Stimulated activated CD4-positive, alpha-beta T cell treated with anti-CD3 and anti-CD28 coated beads, TNF-alpha, amount 100 ng/mL, for 4 hours (primary cell): ENCODE results near the gene NEIL1.
"Not testable (repeated sequence)": the region's sequence is repeated elsewhere in the genome, so short reads cannot be mapped to it uniquely, and the experiment has no call there.

ENCODE experiments used
- DNase-seq, 3 experiments: peaks; one replicate each; pipeline ENCODE4 v3.0.0-alpha.2; 2020; ENCODE audit warnings: low read depth in 3 of 3

The NEIL1 gene

GRCh38 chr15:75346796-75347221, at the start of gene NEIL1:
Gene NEIL1, plus strand, starts transcription at chr15:75347039. Its CDS starts 1,867 bp downstream, at chr15:75348906.
- no peak for DNase-seq

GRCh38 chr15:75298541-75299310, 48.1 kb upstream of the NEIL1 start:
- not testable (repeated sequence) for DNase-seq

GRCh38 chr15:75299311-75299688, 47.5 kb upstream of the NEIL1 start:
- DNase-seq, result peak; percentile 35 to 42 (median 40)

DNA sequence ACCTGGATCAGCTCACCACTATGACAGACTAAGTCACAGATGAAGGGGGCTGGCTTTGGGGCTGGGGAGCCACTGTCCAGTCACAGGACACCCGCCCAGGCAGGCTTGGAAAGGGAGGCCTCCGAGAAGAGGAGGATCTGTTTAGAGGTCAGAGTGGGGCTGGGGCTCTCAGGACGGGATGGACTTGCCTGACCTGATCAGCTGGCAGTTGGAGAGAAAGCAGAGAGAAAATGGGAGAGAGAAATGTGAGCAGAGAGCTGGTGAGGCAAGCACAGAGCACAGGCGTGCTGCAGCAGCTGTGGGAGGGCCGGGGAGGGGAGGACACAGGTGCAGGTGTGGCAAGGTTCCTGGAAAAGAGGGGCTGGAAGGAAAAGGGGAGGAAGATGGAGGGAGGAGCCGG, 46.8 kb upstream of the NEIL1 start:
- not testable (repeated sequence) for DNase-seq

GRCh38 chr15:75302318-75302717, 44.5 kb upstream of the NEIL1 start:
- DNase-seq, result no peak

GRCh38 chr15:75302753-75303152, 44.1 kb upstream of the NEIL1 start:
- DNase-seq, result not testable (repeated sequence)

DNA sequence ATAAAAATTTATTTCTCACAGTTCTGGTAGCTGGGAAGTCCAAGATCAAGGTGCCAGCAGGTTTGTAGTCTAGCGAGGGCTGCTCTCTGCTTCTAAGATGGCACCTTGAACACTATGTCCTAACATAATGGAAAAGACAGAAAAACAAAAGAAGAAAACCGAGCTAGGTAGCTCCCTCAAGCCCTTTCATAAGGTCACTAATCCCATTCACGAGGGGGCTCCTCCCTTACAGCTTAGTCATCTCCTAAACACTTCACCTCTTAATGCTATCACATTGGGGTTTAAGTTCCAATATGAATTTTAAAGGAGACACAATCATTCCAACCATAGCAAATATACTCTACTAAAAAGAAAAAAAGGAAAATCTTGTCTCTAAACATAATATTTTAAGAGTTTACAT, 40.7 kb upstream of the NEIL1 start:
- DNase-seq, result no peak

DNA sequence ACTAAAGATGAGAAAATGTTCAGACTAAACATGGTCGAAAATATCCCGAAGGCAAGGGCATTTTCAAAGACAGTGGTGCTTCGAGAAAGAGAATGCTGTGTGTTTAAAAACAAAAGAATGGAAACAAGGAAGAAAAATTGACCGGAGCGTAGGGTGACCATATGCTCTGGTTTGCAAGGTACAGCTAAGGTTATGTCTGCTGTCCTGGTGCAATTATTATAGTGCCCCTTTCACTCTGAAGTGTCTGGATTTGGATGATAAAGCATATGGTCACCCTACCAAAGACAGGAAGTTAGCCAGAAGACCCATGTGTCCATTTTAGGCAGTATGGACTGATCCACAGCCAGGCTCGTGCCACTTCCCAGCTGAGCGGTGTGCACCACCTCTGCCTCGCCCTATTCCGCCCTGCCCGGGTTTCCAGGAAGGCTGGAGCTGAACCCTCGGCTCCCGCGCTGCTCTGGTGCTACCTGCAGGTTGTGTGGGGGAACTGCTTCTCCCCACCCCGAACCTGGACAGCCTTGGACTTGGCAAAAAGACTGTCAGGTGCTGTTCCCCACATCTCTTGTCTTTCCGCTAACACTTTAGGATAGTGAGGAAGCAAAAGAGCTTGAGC, 39.0 kb upstream of the NEIL1 start:
- no peak for DNase-seq

DNA sequence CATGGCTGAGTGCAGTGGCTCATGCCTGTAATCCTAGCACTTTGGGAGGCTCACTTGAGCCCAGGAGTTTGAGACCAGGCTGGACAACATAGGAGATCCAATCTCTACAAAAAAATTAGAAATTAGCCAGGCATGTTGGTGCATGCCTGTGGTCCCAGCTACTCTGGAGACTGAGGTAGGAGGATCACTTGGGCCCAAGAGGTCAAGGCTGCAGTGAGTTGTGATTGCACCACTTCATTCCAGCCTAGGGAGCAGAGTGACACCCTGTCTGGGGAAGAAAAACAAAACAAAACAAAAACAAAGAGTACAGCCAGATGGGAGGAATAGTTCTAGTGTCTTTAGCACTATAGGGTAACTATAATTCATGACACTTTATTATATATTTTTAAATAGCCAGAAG, 37.1 kb upstream of the NEIL1 start:
- no peak for DNase-seq

GRCh38 chr15:75312548-75312947, 34.3 kb upstream of the NEIL1 start:
- not testable (repeated sequence) for DNase-seq

- DNase-seq, result no peak
Observed at GRCh38 chr15:75313116-75313845, 33.6 kb upstream of the NEIL1 start.

DNA sequence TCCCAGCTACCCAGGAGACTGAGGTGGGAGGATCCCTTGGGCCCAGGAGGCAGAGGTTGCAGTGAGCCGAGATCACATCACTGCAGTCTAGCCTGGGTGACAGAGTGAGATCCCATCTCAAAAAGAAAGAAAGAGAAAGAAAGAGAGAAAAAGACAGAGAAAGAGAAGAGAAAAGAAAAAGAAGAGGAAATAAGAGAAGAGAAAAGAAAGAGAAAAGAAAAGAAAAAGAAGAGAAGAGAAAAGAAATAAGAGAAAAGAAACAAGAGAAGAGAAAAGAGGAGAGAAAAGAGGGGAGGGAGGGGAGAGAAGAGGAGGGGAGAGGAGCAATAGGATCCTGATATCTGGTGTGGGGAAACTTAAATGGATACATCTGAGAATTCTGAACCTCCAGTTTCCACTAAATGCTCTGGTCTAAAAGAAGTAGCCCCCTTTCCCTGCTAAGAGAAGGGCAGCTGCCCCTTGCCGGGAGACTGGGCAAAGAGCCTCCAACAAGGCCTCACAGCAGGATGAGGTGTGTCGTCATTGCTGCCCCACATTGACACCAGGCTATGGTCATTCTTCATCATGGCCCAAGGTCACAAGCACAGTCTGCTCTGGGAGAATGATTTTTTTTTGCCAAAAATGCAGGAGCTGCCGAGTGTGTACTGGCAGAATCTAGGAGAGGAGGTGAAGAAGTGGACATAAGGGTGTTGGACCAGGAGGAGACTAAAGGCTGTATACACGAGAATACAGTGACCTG, 32.1 kb upstream of the NEIL1 start:
- DNase-seq, result no peak

DNA sequence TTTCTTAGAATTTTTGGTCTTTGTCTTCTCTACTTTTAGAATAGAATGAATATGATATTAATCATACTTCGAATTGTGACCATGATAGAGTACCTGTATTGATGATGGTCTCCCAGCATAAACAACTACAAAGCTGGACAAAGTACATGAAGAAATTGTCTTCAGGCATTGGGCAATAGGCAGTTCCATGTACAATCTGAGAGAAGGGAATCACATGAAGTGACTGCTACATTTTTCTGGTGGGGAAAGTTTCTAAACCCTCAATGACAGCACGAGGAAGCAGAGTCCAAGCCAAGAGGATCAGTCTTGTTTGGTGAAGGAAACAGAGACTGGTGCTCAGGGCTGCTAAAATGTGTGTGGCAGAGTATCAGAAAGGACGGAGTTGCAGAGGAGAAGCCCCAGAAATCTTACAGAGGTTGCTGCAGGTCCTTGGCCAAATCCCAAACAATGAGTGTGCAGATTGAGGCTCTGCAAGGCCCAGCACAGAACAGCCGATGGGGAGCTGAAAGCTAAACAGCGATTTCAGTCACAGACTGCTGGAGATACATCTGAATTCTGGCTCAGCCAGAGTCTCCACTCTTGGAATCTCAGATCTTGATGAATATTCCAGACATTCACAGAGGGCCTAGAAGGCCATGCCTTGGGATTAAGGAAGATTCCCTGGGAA, 27.5 kb upstream of the NEIL1 start:
- DNase-seq, result not testable (repeated sequence)

GRCh38 chr15:75321711-75322110, 25.1 kb upstream of the NEIL1 start:
- DNase-seq, result no peak

- no peak for DNase-seq
Observed at GRCh38 chr15:75325922-75326321, 20.9 kb upstream of the NEIL1 start.

- no peak for DNase-seq
Observed at GRCh38 chr15:75327005-75327404, 19.8 kb upstream of the NEIL1 start.

DNA sequence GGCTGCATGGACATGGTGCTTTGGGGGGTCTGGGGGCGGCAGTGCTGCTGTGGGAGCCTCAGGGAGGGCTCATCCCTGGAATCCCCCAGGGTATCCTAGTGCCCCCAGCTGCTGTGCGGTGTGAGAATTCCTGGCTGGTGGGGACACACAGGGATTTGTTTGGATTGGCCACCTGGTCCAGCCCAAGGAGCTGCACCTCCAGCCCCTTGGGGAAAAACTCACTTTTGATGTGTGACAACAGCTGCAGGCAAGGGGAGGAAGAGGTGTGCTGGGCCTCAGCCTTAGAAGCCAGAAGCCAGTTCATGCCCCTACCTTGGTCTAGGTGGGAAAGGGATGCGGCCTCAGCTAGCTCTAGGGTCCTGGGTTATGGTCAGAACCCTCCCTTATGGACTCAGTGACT, 19.3 kb upstream of the NEIL1 start:
- DNase-seq, result no peak

GRCh38 chr15:75328493-75329314, 18.1 kb upstream of the NEIL1 start:
- no peak for DNase-seq

DNA sequence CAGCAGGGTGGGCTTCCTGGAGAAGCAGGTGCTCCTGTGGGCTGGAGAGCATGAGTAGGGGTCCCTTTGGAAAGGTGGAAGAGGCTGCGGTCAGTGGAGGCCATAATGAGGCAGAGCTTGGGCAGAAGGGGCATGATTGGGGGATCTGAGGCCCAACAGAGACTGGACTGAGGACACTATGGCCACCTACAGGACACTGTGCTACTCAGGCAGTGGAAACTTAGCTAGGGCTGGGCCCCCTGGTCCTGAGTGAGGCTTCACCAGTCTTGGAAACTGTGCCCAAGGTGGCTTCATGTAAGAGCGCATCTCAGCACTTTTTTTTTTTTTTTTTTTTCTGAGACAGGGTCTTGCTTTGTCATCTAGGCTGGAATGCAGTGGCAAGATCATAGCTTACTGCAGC, 17.3 kb upstream of the NEIL1 start:
- no peak for DNase-seq

- not testable (repeated sequence) for DNase-seq
Observed at GRCh38 chr15:75332093-75332492, 14.7 kb upstream of the NEIL1 start.
